Parathyroid adenoma (tissue), 2 donors: ENCODE results near the gene TAF1B.

Source experiments
- H2AFZ ChIP-seq: fragments of 300-600 bp; sonication (generic); one replicate; pipeline ENCODE4 v1.7.0; 2017; ENCODE audit warnings: antibody characterized with exemption, mild to moderate bottlenecking
- H3K27ac ChIP-seq: fragments of 300-600 bp; sonication (generic); one replicate; pipeline ENCODE4 v1.7.0; 2017
- H3K27me3 ChIP-seq: fragments of 300-600 bp; sonication (generic); one replicate; pipeline ENCODE4 v1.7.0; 2017; ENCODE audit warnings: low read length; ENCODE audit not compliant: control insufficient read depth, insufficient read depth
- H3K36me3 ChIP-seq: fragments of 300-600 bp; sonication (generic); one replicate; pipeline ENCODE4 v1.7.0; 2017; ENCODE audit warnings: low read length; ENCODE audit not compliant: control insufficient read depth, insufficient read depth
- H3K4me1 ChIP-seq: fragments of 300-600 bp; sonication (generic); one replicate; pipeline ENCODE4 v1.7.0; 2017; ENCODE audit warnings: control low read depth
- H3K4me2 ChIP-seq: fragments of 300-600 bp; sonication (generic); one replicate; pipeline ENCODE4 v1.7.0; 2017; ENCODE audit warnings: low read length
- H3K4me3 ChIP-seq: fragments of 300-600 bp; sonication (generic); one replicate; pipeline ENCODE4 v1.7.0; 2017; ENCODE audit warnings: low read depth, low read length
- H3K79me2 ChIP-seq: fragments of 300-600 bp; sonication (generic); one replicate; pipeline ENCODE4 v1.7.0; 2017; ENCODE audit warnings: control low read depth
- H3K9ac ChIP-seq: fragments of 300-600 bp; sonication (generic); one replicate; pipeline ENCODE4 v1.7.0; 2017; ENCODE audit warnings: mild to moderate bottlenecking
- H3K9me3 ChIP-seq: fragments of 300-600 bp; sonication (generic); one replicate; pipeline ENCODE4 v1.7.0; 2017; ENCODE audit warnings: low read length; ENCODE audit not compliant: control insufficient read depth
- TF ChIP-seq, protein P1 (sequence below): fragments of 300-600 bp; sonication (generic); IDR thresholded peaks from one replicate; pipeline ENCODE4 v1.7.0; 2017; ENCODE audit warnings: antibody characterized with exemption, mild to moderate bottlenecking
- donor health status: primary hyperparathyroidism.

Gene TAF1B

DNA sequence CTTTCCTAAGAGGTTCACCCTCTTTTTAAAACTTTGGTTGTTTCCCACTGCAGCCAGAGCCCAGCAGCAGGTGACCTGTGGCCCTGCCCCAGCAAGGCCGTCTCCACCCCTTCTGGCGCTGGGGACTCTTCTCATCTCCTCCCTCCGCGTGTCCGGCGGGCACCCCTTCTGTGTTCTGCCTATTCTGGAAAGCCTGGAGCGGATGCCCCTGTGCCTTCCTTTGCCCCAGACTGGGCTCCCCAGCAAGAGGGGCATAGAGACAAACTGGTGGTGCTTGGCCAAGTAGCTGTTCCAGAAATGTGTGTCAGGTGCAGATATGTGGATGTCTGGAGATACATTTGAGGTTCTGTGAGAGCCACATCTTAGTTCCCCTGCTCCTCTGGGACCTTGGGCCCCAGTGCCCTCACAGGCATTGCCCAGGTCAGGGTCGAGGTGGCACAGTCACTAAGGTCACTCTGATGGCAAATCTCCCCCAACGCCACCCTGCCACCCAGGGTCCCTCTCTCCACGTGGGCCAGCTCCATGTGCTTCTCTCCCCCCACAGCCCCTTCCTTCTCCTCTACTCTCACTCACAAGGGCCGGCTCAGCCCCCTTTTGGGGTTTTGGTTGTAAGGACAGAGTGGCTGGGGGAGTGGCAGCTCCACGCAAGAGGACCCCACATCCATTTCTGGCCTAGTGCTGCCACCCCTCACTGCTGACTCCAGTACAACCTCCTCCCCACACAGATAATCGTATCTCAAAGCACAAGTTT is 35.5 kb upstream of the TAF1B start:
- H3K27me3 ChIP-seq: no peaks in the 10 kb centered on the region
- peak overlapping the region; percentile 76 for H3K27ac ChIP-seq
- H3K9me3 ChIP-seq: no peaks in the 10 kb centered on the region
- no peak overlapping the region for H3K9ac ChIP-seq
- no peaks in the 10 kb centered on the region for H3K79me2 ChIP-seq
- TF ChIP-seq, protein P1, sequence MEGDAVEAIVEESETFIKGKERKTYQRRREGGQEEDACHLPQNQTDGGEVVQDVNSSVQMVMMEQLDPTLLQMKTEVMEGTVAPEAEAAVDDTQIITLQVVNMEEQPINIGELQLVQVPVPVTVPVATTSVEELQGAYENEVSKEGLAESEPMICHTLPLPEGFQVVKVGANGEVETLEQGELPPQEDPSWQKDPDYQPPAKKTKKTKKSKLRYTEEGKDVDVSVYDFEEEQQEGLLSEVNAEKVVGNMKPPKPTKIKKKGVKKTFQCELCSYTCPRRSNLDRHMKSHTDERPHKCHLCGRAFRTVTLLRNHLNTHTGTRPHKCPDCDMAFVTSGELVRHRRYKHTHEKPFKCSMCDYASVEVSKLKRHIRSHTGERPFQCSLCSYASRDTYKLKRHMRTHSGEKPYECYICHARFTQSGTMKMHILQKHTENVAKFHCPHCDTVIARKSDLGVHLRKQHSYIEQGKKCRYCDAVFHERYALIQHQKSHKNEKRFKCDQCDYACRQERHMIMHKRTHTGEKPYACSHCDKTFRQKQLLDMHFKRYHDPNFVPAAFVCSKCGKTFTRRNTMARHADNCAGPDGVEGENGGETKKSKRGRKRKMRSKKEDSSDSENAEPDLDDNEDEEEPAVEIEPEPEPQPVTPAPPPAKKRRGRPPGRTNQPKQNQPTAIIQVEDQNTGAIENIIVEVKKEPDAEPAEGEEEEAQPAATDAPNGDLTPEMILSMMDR: no peak
- no peaks in the 10 kb centered on the region for H3K36me3 ChIP-seq
- peak overlapping the region; percentile 53 for H2AFZ ChIP-seq
- H3K4me1 ChIP-seq: peaks cover 18% of the 10 kb centered on the region
- H3K4me3 ChIP-seq: no peak overlapping the region
- no peak overlapping the region for H3K4me2 ChIP-seq

DNA sequence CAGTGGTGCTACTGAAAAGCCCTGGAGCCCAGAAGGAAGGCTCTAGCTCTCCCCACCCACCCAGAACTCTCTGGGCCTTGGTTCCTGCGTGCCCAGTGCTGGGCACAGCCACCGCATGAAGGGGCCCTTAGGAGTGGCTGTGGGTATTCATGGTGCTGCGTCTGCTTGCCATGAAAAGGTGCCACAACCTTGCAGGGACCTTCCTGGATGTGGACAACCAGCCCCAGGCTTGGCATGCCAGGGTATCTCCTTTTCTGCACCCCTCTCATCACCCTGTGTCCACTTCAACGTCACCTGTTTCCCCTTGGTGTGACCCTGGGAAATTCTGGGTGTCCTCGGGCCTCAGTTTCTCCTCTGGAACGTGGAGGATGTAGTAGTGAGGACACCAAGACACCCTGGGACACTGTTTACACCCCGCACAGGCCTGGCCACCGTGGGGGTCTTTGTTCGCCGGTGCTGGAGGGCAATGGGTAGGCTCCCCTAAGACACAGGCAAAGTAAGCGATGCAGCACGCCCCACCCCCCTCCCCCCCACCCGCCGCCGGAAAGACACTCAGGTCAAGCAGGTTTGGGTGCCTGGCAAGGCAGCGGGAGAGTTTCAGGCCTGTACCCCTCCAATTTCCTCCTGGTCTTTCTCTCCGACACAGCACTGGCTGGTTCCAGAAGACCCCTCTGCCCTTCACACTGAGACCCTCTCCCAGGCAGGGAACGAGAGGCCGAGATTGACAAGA is 34.8 kb upstream of the TAF1B start:
- Histone ChIP-seq H3K4me2 (peak overlapping the region; percentile 53), H3K4me3 (no peak overlapping the region), H3K79me2 (no peaks in the 10 kb centered on the region), H3K9ac (no peak overlapping the region), H2AFZ (peak overlapping the region; percentile 87), H3K36me3 (no peaks in the 10 kb centered on the region), H3K27me3 (no peaks in the 10 kb centered on the region), H3K9me3 (no peaks in the 10 kb centered on the region), H3K4me1 (peaks cover 20% of the 10 kb centered on the region), H3K27ac (peak overlapping the region; percentile 76)
- TF ChIP-seq, protein P1: no peak

DNA sequence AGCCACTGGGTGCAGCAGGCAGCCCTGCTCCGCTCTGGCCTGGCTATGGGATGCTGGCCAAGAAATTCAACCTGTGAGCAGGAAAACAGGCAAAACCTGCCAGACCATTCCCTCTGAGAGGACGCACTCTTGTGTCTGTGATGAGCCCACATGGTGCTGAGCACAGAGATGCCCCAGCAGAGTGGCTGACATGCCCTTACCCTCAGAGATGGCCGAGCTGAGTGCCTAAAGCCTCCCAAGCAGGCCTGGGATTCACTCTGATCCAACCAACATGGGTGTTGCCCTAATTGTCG is 34.3 kb upstream of the TAF1B start:
- Histone ChIP-seq H3K4me2 (peak overlapping the region; percentile 53), H3K9ac (no peak overlapping the region), H3K4me1 (peaks cover 26% of the 10 kb centered on the region), H3K4me3 (peak overlapping the region; percentile 14), H3K27ac (peak overlapping the region; percentile 76), H3K9me3 (no peaks in the 10 kb centered on the region), H2AFZ (peak overlapping the region; percentile 87), H3K27me3 (no peaks in the 10 kb centered on the region), H3K36me3 (no peaks in the 10 kb centered on the region), H3K79me2 (no peaks in the 10 kb centered on the region)
- TF ChIP-seq, protein P1: no peak

DNA sequence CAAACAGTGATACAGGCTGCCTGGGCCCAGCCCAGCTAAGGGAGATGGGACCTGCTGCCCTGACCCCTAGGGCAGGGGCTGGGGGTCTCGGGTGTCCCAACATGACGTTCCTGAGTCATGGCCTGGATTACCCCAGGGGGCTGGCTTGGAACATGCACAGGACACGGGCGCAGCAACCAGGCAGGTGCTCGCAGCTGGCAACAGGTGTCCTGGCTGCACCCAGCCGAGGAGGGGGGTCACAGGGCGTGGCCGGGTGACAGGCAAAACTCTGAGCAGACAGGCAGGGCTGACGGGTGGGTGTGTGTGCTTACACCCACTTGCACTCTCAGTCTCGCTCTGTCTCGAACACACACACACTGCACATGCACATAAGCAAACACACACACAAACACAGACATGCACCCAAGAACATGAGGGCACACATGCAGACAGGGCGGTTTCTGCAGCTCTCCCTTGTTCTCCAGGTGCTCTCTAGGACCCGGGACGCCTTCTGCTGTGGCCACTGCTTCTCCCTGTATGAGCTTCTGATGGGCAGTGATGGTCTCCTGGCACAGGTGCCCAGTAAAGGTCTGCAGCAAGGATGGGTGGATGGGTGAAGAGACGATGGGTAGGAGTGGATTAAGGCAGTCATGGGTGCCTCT is 33.7 kb upstream of the TAF1B start:
- H3K27ac ChIP-seq: peak overlapping the region; percentile 76
- H3K4me1 ChIP-seq: peaks cover 28% of the 10 kb centered on the region
- no peaks in the 10 kb centered on the region for H3K9me3 ChIP-seq
- no peaks in the 10 kb centered on the region for H3K79me2 ChIP-seq
- no peaks in the 10 kb centered on the region for H3K27me3 ChIP-seq
- H3K36me3 ChIP-seq: no peaks in the 10 kb centered on the region
- TF ChIP-seq, protein P1: no peak
- H3K9ac ChIP-seq: no peak overlapping the region
- H2AFZ ChIP-seq: peak overlapping the region; percentile 87
- peak overlapping the region; percentile 14 for H3K4me3 ChIP-seq
- peak overlapping the region; percentile 53 for H3K4me2 ChIP-seq
